Activated T-helper 17 cell treated with anti-CD3 and anti-CD28 coated beads, Interleukin-2, amount 50 U/mL, for 72 hours (primary cell): ENCODE measurements around the gene SLC9A9. TPM values are rescaled to one million over a fixed set of nuclear protein-coding genes. Genes with fewer than 3 reads are reported as not detected.

Experiments used
- ATAC-seq: fragments of 150-1000 bp; cut with Tn5 transposase; replicated peaks from 2 replicates; pipeline ENCODE4 v1.10.0; 2021; ENCODE audit warnings: mild to moderate bottlenecking, moderate library complexity
- H3K27ac Mint-ChIP-seq: one replicate; pipeline ENCODE4 v1.8.0; 2022; ENCODE audit warnings: mixed read lengths
- H3K27me3 Mint-ChIP-seq: one replicate; pipeline ENCODE4 v1.8.0; 2022; ENCODE audit warnings: mixed read lengths
- H3K36me3 Mint-ChIP-seq: one replicate; pipeline ENCODE4 v1.8.0; 2022; ENCODE audit warnings: low read depth, mild to moderate bottlenecking, mixed read lengths
- H3K4me1 Mint-ChIP-seq: one replicate; pipeline ENCODE4 v1.8.0; 2022; ENCODE audit warnings: mixed read lengths
- H3K4me3 Mint-ChIP-seq: one replicate; pipeline ENCODE4 v1.8.0; 2022; ENCODE audit warnings: mild to moderate bottlenecking, mixed read lengths
- H3K9me3 Mint-ChIP-seq: one replicate; pipeline ENCODE4 v1.8.0; 2022; ENCODE audit warnings: mixed read lengths
- total RNA-seq, 2 donors: library from RNA; stranded (reverse); gene quantifications; one replicate each; pipeline ENCODE4 v1.2.3, GENCODE V29; 2022

Gene SLC9A9
- total RNA-seq, 2 donors from 2014 or later, result 4.0 to 15.2 TPM

GRCh38 chr3:143507735-143508580 is 340.3 kb downstream of the SLC9A9 start:
- no peaks in the 10 kb centered on the region for H3K36me3 Mint-ChIP-seq
- no peak overlapping the region for H3K4me3 Mint-ChIP-seq
- no peaks in the 10 kb centered on the region for H3K9me3 Mint-ChIP-seq
- H3K27me3 Mint-ChIP-seq, result no peaks in the 10 kb centered on the region
- H3K27ac Mint-ChIP-seq, result no peak overlapping the region
- no peaks in the 10 kb centered on the region for H3K4me1 Mint-ChIP-seq
- ATAC-seq, result no peak

DNA sequence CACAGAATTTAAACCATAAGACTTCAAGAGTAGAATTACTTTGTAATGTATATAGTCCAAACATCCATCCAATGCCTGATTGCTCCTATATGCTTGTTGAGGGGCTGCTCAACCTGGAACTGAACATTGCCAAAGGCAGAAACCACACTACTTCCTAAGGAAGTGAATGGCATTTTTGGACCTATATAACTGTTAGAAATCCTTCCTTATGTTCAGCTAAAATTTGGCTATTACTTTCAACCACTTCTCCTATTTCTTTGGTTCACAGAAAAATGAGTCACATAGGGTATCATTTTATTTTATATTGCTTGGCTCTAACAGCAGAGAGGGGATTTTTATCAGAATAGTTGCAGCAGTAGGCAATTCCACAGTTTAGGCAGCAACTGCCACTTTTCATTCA is 342.1 kb downstream of the SLC9A9 start:
- Mint-ChIP-seq H3K4me3 (no peak overlapping the region), H3K4me1 (no peaks in the 10 kb centered on the region), H3K27me3 (no peaks in the 10 kb centered on the region), H3K36me3 (no peaks in the 10 kb centered on the region), H3K27ac (no peak overlapping the region), H3K9me3 (no peaks in the 10 kb centered on the region)
- ATAC-seq, result no peak

- H3K4me1 Mint-ChIP-seq, result no peaks in the 10 kb centered on the region
- H3K4me3 Mint-ChIP-seq, result no peak overlapping the region
- no peak for ATAC-seq
- no peaks in the 10 kb centered on the region for H3K27me3 Mint-ChIP-seq
- no peak overlapping the region for H3K27ac Mint-ChIP-seq
- no peaks in the 10 kb centered on the region for H3K9me3 Mint-ChIP-seq
- H3K36me3 Mint-ChIP-seq, result no peaks in the 10 kb centered on the region
Measured at GRCh38 chr3:143503325-143503885, 344.9 kb downstream of the SLC9A9 start.

GRCh38 chr3:143502081-143502480 is 346.2 kb downstream of the SLC9A9 start:
- ATAC-seq, result no peak
- Mint-ChIP-seq H3K36me3 (no peaks in the 10 kb centered on the region), H3K9me3 (no peaks in the 10 kb centered on the region), H3K27me3 (no peaks in the 10 kb centered on the region), H3K4me3 (no peak overlapping the region), H3K4me1 (no peaks in the 10 kb centered on the region), H3K27ac (no peak overlapping the region)

DNA sequence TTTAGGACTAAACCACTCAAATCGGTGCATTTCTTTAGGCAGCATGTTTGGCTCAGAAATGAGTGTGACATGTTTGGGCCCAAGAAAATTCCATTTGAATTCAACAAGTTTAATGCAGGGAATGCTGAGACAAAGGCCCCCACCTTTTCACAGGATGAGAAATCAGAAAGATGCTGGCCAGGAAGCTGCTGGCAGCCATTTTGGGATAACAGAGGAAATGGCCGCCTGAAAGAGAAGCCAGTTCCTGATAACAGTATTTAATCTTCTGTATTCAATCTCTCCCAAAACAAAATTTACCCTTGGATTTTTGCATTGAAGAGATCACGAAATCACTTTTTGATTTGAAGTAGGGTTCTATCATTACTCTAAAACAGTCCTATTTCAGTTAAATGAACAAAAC is 350.9 kb downstream of the SLC9A9 start:
- Mint-ChIP-seq H3K27ac (no peak overlapping the region), H3K9me3 (no peaks in the 10 kb centered on the region), H3K4me1 (no peaks in the 10 kb centered on the region), H3K4me3 (no peak overlapping the region), H3K27me3 (no peaks in the 10 kb centered on the region), H3K36me3 (peaks cover 7% of the 10 kb centered on the region)
- ATAC-seq, result no peak

DNA sequence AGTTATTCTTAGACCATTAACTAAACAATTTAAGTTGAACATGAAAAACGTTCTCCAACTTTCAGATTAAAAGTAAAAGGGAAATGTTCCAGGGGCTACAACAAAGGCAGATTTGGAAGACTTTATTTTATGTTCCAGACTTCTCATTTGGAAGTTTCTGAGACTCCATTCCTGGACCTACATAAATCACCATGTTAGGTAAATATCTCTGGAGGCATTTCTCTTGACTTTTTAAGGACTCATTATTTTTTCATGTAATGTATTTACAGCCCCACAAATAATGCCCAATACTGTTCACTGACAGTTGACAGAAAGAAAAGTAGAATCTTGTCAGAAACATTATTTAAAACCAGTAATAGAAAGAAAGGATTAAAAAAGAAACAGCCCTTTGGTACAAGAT is 352.1 kb downstream of the SLC9A9 start:
- Mint-ChIP-seq H3K27me3 (no peaks in the 10 kb centered on the region), H3K4me1 (no peaks in the 10 kb centered on the region), H3K36me3 (peaks cover 12% of the 10 kb centered on the region), H3K9me3 (no peaks in the 10 kb centered on the region), H3K27ac (no peak overlapping the region), H3K4me3 (no peak overlapping the region)
- ATAC-seq, result no peak

- Mint-ChIP-seq H3K27ac (no peak overlapping the region), H3K9me3 (no peaks in the 10 kb centered on the region), H3K36me3 (peaks cover 12% of the 10 kb centered on the region), H3K4me3 (no peak overlapping the region), H3K4me1 (no peaks in the 10 kb centered on the region), H3K27me3 (no peaks in the 10 kb centered on the region)
- ATAC-seq, result no peak
Measured at GRCh38 chr3:143495527-143495926, 352.7 kb downstream of the SLC9A9 start.

DNA sequence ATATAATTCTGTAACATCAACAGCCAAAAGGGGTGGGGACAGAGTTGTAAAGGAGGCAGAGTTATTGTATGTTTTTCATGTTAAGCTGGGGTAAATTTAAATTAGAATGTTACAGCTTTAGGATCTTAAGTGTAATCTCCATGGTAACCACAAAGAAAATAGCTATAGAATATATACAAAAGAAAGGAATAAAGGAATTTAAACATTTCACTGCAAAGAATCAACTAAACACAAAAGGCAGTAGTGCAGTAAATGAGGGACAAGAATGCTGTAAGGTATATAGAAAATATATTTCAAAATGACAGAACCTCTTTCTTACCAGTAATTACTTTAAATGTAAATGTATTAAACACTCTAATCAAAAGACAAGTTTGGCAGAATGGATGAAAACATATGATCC is 361.7 kb downstream of the SLC9A9 start:
- ATAC-seq, result no peak
- H3K27me3 Mint-ChIP-seq, result no peaks in the 10 kb centered on the region
- no peaks in the 10 kb centered on the region for H3K9me3 Mint-ChIP-seq
- no peak overlapping the region for H3K27ac Mint-ChIP-seq
- no peaks in the 10 kb centered on the region for H3K4me1 Mint-ChIP-seq
- no peak overlapping the region for H3K4me3 Mint-ChIP-seq
- H3K36me3 Mint-ChIP-seq, result no peaks in the 10 kb centered on the region

DNA sequence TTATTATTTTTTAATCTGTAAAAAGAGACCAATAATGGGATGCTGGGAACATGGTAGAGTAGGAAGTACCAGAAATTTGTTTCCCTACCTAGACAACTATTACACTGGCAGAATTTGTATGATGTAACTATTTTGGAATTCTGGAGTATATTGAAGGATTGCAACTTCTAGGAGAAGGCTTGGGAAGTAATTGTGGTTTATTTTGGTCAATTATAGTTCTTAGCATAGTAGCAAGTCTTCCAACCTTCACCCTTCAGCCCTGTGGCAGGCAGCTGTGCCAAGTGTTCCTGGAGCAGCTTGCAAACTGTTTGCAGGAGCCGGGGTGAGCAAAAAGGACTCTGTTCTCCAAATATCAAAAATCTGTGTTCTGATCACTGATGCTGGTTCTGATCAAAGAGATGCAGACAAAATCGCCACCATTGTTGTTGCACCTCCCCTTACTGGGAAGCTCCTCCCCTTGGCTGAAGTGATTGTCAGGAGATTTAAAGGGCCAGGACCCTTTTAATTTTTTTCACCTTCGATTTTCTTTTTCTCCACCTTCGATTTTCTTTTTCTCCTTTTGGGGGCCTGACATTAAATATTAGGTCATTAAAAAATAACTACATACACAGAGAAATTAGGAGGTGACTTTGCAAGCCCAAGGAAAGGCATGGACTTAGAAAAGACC is 363.3 kb downstream of the SLC9A9 start:
- Mint-ChIP-seq H3K9me3 (no peaks in the 10 kb centered on the region), H3K27me3 (no peaks in the 10 kb centered on the region), H3K36me3 (no peaks in the 10 kb centered on the region), H3K4me3 (no peak overlapping the region), H3K27ac (no peak overlapping the region), H3K4me1 (no peaks in the 10 kb centered on the region)
- no peak for ATAC-seq

DNA sequence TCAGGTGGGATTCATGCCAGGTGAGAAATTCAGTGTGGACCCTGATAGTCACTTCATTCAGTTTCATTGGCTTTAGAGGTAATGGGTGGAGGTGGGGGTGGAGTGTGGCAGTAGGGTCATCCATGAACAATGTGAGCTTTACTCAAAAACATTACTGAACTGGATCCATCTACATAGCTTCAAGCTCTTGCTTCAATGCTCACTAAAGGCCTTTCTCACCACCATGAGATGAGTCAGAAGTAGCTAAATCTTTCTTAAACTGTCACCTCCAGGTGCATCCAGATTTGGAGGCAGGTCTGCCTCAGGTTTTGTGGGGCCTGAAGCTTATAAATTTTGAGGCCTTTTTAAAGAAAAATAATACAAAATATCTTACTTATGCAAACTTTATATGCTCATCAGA is 365.1 kb downstream of the SLC9A9 start:
- Mint-ChIP-seq H3K4me3 (no peak overlapping the region), H3K9me3 (no peaks in the 10 kb centered on the region), H3K36me3 (no peaks in the 10 kb centered on the region), H3K27me3 (no peaks in the 10 kb centered on the region), H3K4me1 (no peaks in the 10 kb centered on the region), H3K27ac (no peak overlapping the region)
- no peak for ATAC-seq

DNA sequence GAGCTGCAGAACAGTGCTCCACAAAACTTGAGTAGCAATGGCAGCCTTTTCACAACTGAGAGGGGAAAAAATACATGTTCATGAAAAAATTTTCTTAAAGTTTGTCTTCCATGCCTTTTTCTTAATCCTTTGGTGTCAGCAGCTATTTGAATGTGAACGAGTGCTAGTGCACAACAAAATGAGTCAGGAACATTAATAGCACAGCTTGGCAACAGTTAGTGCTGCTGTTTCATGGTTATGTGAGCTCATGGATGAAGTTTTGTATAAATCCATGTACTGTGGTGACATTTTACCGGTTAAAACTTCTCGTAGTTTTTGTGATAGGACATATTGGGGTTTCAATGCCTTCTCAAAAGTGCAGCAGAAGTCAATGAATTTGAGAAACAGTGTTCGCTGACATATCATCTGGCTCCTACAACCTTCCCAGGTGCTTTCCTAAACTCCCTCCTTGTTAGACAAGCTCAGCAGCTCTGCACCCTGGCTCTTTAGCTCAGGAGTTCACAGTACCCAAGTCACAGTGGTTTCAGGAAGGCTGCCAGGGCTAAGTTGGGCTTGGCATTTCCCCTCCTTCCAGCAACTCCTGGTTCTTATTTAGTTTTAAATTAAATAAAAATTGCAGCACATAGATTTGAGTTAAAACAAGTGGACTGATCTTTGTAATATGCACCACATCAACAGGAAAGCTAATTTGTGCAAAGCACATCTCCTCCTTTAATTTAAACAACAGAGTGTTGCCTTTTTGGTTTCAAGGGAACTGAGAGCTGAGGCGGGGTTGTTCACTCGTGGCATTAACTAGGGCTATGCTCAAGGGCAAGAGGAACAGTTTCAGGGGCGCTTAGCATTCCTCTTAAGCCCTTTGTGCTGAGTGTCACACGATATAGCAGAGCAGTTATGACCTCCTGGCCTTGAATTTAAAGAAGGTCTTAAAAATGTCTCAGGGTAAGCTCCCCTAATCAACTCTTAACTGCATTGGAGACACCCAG is 365.9 kb downstream of the SLC9A9 start:
- H3K9me3 Mint-ChIP-seq, result no peaks in the 10 kb centered on the region
- no peaks in the 10 kb centered on the region for H3K27me3 Mint-ChIP-seq
- H3K36me3 Mint-ChIP-seq, result no peaks in the 10 kb centered on the region
- no peak overlapping the region for H3K27ac Mint-ChIP-seq
- no peaks in the 10 kb centered on the region for H3K4me1 Mint-ChIP-seq
- no peak for ATAC-seq
- no peak overlapping the region for H3K4me3 Mint-ChIP-seq

- H3K4me1 Mint-ChIP-seq, result no peaks in the 10 kb centered on the region
- no peaks in the 10 kb centered on the region for H3K36me3 Mint-ChIP-seq
- no peaks in the 10 kb centered on the region for H3K9me3 Mint-ChIP-seq
- H3K27me3 Mint-ChIP-seq, result no peaks in the 10 kb centered on the region
- H3K27ac Mint-ChIP-seq, result no peak overlapping the region
- no peak overlapping the region for H3K4me3 Mint-ChIP-seq
- no peak for ATAC-seq
Measured at GRCh38 chr3:143480344-143480743, 367.9 kb downstream of the SLC9A9 start.

GRCh38 chr3:143479727-143480126 is 368.5 kb downstream of the SLC9A9 start:
- Mint-ChIP-seq H3K4me3 (no peak overlapping the region), H3K9me3 (no peaks in the 10 kb centered on the region), H3K27me3 (no peaks in the 10 kb centered on the region), H3K4me1 (no peaks in the 10 kb centered on the region), H3K27ac (no peak overlapping the region), H3K36me3 (no peaks in the 10 kb centered on the region)
- ATAC-seq, result no peak

- no peaks in the 10 kb centered on the region for H3K4me1 Mint-ChIP-seq
- no peaks in the 10 kb centered on the region for H3K9me3 Mint-ChIP-seq
- no peak for ATAC-seq
Measured at GRCh38 chr3:143478115-143478693, 370.1 kb downstream of the SLC9A9 start.

More at GRCh38 chr3:143478115-143478693, 370.1 kb downstream of the SLC9A9 start:
- no peak overlapping the region for H3K27ac Mint-ChIP-seq
- no peak overlapping the region for H3K4me3 Mint-ChIP-seq
- no peaks in the 10 kb centered on the region for H3K27me3 Mint-ChIP-seq
- H3K36me3 Mint-ChIP-seq, result no peaks in the 10 kb centered on the region
